CD4-positive, alpha-beta T cell treated with Interferon gamma for 1 hour (primary cell): ENCODE measurements around the gene DCTPP1.

Source experiments
- DNase-seq: peaks from one replicate; pipeline ENCODE4 v3.0.0-alpha.2; 2020

Gene DCTPP1

GRCh38 chr16:30446203-30446595 is 16.4 kb upstream of the DCTPP1 start:
- no peak for DNase-seq

GRCh38 chr16:30445408-30446202 is 15.8 kb upstream of the DCTPP1 start, which contains the start of gene SEPHS2:
TSS of gene SEPHS2 (minus strand) at chr16:30445874. CDS start at chr16:30445727, 147 bp downstream.
- peak; percentile 95 for DNase-seq

GRCh38 chr16:30445149-30445407 is 15.2 kb upstream of the DCTPP1 start:
- DNase-seq: no peak

GRCh38 chr16:30444231-30445148 is 14.7 kb upstream of the DCTPP1 start:
- no peak for DNase-seq

GRCh38 chr16:30443631-30444030 is 13.8 kb upstream of the DCTPP1 start:
- DNase-seq: no peak

- no peak for DNase-seq
Measured at GRCh38 chr16:30439720-30440348, 10.0 kb upstream of the DCTPP1 start.

- DNase-seq: no peak
Measured at GRCh38 chr16:30438835-30439234, 9.0 kb upstream of the DCTPP1 start.

GRCh38 chr16:30437511-30438046 is 7.7 kb upstream of the DCTPP1 start:
- no peak for DNase-seq

- DNase-seq: no peak
Measured at GRCh38 chr16:30434852-30435251, 5.0 kb upstream of the DCTPP1 start.

GRCh38 chr16:30430428-30430970 is 669 bp upstream of the DCTPP1 start:
- no peak for DNase-seq

- DNase-seq: no peak
Measured at GRCh38 chr16:30429418-30429677, 482 bp downstream of the DCTPP1 start.

- no peak for DNase-seq
Measured at GRCh38 chr16:30428055-30428454, 1.8 kb downstream of the DCTPP1 start.

- no peak for DNase-seq
Measured at GRCh38 chr16:30421010-30421409, 8.8 kb downstream of the DCTPP1 start.

- DNase-seq: no peak
Measured at GRCh38 chr16:30418350-30419181, 11.3 kb downstream of the DCTPP1 start.

- DNase-seq: peak; percentile 92
Measured at GRCh38 chr16:30417529-30418349, 12.1 kb downstream of the DCTPP1 start.

GRCh38 chr16:30416624-30417528 is 13.0 kb downstream of the DCTPP1 start:
- DNase-seq: no peak

- DNase-seq: no peak
Measured at GRCh38 chr16:30416047-30416603, 13.7 kb downstream of the DCTPP1 start.

GRCh38 chr16:30414159-30414558 is 15.7 kb downstream of the DCTPP1 start:
- no peak for DNase-seq

- DNase-seq: no peak
Measured at GRCh38 chr16:30413112-30413806, 16.6 kb downstream of the DCTPP1 start.
